NOMO-1 treated with dmso at 0.1 percent for 144 hours (cell line): ENCODE results near the gene REPS1.

Experiments
- DNase-seq: peaks from one replicate; lab custom pipeline; 2025; ENCODE audit not compliant: unreplicated experiment; lab: John Stamatoyannopoulos, UW

REPS1 gene

GRCh38 chr6:138987643-138988468 is at the start of gene REPS1:
Gene REPS1, minus strand, starts transcription at chr6:138988253. Its CDS starts 571 bp downstream, at chr6:138987682.
- peak; percentile 79 for DNase-seq

GRCh38 chr6:139037490-139037889 is 49.4 kb upstream of the REPS1 start:
- no peak for DNase-seq

GRCh38 chr6:139030228-139030963 is 42.3 kb upstream of the REPS1 start:
- peak; percentile 45 for DNase-seq

GRCh38 chr6:139029470-139030227 is 41.6 kb upstream of the REPS1 start:
- peak; percentile 8 for DNase-seq

- DNase-seq = peak; percentile 84
Measured at GRCh38 chr6:139028658-139029469, 40.8 kb upstream of the REPS1 start, which contains the start of gene ABRACL. Gene ABRACL, plus strand, starts transcription at chr6:139028745. Its CDS starts 5,416 bp downstream, at chr6:139034161.

GRCh38 chr6:139028215-139028657 is 40.2 kb upstream of the REPS1 start:
- DNase-seq = no peak

GRCh38 chr6:139027620-139028182 is 39.6 kb upstream of the REPS1 start:
- DNase-seq = peak; percentile 26

GRCh38 chr6:139025416-139025815 is 37.4 kb upstream of the REPS1 start:
- DNase-seq = peak; percentile 25

GRCh38 chr6:139020689-139021088 is 32.6 kb upstream of the REPS1 start:
- DNase-seq = no peak

- DNase-seq = peak; percentile 12
Measured at GRCh38 chr6:139019722-139020121, 31.7 kb upstream of the REPS1 start.

GRCh38 chr6:139017227-139017626 is 29.2 kb upstream of the REPS1 start:
- DNase-seq = no peak

GRCh38 chr6:139016337-139017213 is 28.5 kb upstream of the REPS1 start:
- peak; percentile 60 for DNase-seq

- no peak for DNase-seq
Measured at GRCh38 chr6:139014945-139015344, 26.9 kb upstream of the REPS1 start.

- DNase-seq = no peak
Measured at GRCh38 chr6:139013185-139013800, 25.2 kb upstream of the REPS1 start.

GRCh38 chr6:139011980-139012379 is 23.9 kb upstream of the REPS1 start:
- no peak for DNase-seq

GRCh38 chr6:139010674-139011073 is 22.6 kb upstream of the REPS1 start:
- DNase-seq = no peak

- no peak for DNase-seq
Measured at GRCh38 chr6:139008117-139008516, 20.1 kb upstream of the REPS1 start.

- DNase-seq = no peak
Measured at GRCh38 chr6:139007428-139007827, 19.4 kb upstream of the REPS1 start.

- DNase-seq = no peak
Measured at GRCh38 chr6:139006477-139006876, 18.4 kb upstream of the REPS1 start.
